ENCODE results near the gene IFNE.

IFNE gene

DNA sequence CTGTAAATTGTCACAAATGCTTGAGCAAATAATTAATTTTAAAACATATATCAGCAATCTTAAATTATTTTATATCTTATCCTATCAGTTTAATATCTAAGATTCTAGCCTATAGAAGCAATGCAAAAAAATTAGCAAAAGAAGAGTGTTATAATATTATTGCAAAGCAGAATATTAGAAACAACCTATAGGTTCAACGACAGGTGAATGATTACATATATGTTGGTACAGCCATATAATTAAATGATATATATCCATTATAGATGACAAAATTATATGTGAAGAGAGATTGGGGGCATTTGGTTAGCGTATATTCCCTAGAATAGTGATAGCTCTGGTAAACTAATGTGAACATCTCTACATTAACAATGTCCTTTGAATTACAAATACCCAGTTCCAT is at the start of gene IFNE:
Gene IFNE, minus strand, starts transcription at position 101 of the 400 bp plus-strand sequence. CDS start 619 bp downstream, outside the sequence.
- DNase-seq: no peak

DNA sequence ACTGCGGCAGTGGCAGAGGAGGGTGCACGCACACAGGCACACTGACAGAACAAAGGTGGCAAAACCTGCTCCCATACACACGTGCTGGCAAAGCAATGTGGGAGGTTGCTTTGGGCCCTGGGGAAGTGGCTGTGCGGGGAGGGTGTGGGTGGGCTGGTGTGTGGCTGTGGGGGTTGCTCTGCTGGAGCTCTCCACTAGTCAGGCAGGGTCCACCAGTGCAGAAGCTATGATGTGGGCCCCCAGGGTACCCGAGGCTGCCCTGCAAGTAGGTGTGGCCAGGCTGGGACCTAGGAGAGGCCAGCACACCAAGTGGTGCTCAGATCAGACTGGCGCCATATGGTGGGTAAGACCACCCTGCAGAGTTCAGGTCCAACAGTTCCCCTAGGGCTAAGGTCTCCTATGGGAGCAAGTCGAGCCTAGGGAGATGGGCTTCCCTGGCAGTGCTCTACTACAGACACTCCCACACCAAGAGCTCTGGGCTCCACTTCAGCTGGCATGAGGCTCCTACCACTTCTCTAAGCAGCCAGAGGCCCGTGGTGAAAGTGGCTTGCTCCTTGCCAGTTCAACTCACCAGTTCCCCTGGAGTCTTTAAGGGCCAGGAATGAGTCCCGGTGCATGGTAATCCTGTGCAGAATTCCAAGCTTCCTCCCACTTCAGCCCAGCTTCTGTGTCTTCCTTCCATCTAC is 46.2 kb upstream of the IFNE start:
- no peak for DNase-seq

DNA sequence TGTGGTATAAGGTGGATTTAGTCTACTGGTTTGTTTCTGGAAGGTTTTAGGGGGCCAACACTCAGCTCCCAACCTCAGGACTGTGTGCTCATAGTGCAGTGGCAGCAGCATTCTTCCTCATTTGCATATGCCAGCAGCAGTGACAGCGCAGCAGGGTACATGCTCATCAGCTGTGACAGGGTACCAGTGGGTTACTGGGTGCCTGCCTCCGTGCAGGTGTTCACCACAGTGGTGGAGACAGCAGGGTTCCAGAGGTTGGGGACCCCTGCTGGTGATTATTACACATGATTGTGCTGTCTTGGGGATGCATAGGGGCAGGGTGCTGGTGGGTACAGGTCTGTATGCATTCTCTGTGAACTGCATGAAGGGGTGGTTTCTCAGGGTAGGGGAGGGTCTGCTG is 45.5 kb upstream of the IFNE start:
- DNase-seq: no peak

GRCh38 chr9:21525174-21525573 is 43.1 kb upstream of the IFNE start:
- no peak for DNase-seq

DNA sequence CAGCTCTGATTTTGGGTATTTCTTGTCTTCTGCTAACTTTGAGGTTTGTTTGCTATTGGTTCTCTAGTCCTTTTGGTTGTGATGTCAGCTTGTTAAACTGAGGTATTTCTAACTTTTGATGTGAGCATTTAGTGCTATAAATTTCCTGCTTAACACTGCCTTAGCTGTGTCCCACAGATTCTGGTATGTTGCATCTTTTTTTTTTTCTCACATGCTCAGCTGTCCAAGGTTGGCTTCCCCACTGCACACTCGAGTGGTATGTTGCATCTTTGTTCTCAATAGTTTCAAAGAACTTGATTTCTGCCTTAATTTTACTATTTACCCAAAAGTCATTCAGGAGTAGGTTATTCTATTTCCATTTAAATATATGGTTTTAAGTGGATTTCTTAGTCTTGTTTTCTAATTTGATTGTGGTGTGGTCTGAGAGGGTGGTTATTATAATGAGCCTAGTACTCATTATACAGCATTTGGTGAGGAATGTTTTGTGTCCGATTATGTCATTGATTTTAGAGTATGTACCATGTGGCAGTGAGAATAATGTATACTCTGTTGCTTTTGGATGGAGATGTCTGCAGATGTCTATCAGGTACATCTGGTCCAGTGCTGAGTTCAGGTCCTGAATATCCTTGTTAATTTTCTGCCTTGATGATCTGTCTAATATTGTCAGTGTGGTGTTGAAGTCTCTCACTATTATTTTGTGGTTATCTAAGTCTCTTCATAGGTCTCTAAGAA is 42.2 kb upstream of the IFNE start:
- no peak for DNase-seq

DNA sequence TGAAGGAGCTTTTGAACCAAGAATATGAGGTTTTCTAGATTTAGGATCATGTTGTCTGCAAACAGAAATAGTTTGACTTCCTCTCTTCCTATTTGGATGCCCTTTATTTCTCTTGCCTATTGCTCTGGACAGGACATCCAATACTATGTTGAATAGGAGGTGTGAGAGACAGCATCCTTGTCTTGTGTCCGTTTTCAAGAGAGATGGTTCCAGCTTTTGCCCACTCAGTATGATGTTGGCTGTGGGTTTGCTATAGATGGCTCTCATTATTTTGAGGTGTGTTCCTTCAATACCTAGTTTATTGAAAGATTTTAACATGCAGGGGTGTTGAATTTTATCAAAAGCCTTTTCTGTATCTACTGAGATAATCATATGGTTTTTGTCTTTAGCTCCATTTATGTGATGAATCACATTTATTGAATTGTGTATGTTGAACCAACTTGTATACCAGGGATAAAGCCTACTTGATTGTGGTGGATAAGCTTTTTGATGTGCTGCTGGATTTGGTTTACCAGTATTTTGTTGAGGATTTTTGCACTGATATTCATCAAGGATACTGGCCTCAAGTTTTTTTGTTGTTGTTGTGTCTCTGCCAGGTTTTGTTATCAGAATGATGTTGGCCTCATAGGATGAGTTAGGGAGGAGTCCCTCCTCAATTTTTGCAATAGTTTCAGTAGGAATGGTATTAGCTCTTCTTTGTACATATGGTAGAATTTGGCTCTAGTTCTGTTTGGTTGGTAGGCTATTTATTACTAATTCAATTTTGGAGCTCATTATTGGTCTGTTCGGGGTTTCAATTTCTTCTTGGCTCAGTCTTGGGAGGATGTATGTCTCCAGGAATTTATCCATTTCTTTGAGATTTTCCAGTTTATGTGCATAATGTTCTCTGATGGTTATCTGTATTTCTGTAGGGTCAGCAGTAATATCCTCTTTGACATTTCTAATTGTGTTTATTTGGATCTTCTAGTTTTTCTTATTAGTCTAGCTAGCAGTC is 41.2 kb upstream of the IFNE start:
- DNase-seq: no peak

DNA sequence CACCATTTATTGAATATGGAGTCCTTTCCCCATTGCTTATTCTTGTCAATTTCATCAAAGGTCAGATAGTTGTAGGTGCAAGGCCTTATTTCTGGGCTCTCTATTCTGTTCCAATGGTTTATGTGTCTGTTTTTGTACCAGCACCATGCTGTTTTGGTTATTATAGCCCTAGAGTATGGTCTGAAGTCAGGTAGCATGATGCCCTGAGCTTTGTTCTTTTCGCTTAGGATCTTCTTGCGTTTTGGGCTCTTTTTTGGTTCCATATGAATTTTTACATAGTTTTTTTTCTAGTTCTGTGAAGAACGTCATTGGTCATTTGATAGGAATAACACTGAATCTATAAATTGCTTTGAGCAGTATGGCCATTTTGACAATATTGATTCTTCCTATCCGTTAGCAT is 40.2 kb upstream of the IFNE start:
- DNase-seq: no peak

DNA sequence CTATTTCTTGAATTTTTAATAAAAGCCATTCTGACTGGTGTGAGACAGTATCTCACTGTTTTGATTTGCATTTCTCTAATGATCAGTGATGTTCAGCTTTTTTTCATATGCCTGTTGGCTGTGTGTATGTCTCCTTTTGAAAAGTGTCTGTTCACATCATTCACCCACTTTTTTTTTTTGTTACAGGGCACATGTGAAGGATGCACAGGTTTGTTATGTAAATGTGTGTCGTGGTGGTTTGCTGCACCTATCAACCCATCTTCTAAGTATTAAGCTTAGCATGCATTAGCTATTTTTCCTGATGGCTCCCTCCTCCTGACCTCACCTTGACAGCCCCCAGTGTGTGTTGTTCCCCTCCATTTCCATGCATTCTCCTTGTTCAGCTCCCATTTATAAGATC is 39.3 kb upstream of the IFNE start:
- no peak for DNase-seq

DNA sequence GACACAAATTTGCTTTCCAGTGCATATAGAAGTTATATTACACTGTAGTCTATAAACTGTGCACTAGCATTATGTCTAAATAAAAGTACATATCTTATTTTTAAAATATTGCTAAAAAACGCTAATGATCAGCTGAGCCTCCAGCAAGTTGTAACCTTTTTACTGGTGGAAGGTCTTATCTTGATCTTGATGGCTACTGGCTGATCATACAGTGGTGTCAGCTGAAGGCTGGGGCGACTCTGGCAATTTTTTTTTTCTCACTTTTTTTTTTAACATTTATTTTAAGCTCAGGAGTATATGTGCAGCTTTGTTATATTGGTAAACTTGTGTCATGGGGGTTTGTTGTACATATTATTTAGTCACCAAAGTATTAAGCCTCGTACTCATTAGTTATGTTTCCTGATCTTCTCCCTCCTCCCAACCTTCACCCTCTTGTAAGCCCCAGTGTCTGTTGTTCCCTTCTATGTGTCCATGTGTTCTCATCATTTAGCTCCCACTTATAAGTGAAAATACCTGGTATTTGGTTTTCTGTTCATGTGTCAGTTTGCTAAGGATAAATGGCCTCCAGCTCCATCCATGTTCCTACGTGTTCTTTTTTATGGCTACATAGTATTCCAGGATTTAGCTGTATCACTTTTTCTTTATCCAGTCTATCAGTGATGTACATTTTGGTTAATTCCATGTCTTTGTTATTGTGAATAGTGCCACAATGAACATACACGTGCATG is 38.6 kb upstream of the IFNE start:
- DNase-seq: no peak

- no peak for DNase-seq
Measured at GRCh38 chr9:21519855-21520434, 37.8 kb upstream of the IFNE start.

GRCh38 chr9:21516796-21517195 is 34.7 kb upstream of the IFNE start:
- DNase-seq: no peak

DNA sequence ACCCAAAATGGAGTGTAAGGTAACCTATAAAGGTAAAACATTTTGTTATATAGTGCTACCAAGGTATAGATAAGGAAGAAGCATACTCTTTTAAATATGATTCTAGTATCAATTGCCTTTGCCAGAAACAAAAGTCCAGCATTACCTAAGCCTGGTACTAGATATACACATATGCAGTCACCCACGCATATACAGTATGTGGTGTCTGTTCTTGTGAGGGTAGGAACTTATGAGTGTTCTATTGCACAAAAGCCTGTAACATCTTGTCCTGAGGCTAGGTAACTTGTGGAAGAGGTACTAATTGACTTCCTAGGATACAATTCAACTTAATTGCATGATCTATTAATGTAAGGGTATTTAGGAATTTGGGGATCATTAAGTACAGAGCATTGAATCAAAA is 31.3 kb upstream of the IFNE start:
- no peak for DNase-seq

GRCh38 chr9:21510806-21511205 is 28.7 kb upstream of the IFNE start:
- no peak for DNase-seq

DNA sequence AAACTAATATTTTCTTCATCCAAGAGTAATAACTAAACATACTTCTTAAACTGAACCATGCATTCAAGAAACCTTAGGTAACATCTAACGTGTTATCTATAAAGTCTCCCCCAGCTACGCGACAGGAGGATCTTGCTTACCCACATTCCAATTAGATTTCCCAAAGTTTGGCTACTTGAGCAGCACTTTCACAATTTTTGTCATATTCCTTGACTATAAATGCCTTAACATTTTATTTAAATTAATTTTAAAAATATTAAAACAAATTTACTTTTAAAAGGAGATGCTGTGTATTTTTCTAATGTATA is 25.3 kb upstream of the IFNE start:
- DNase-seq: no peak

DNA sequence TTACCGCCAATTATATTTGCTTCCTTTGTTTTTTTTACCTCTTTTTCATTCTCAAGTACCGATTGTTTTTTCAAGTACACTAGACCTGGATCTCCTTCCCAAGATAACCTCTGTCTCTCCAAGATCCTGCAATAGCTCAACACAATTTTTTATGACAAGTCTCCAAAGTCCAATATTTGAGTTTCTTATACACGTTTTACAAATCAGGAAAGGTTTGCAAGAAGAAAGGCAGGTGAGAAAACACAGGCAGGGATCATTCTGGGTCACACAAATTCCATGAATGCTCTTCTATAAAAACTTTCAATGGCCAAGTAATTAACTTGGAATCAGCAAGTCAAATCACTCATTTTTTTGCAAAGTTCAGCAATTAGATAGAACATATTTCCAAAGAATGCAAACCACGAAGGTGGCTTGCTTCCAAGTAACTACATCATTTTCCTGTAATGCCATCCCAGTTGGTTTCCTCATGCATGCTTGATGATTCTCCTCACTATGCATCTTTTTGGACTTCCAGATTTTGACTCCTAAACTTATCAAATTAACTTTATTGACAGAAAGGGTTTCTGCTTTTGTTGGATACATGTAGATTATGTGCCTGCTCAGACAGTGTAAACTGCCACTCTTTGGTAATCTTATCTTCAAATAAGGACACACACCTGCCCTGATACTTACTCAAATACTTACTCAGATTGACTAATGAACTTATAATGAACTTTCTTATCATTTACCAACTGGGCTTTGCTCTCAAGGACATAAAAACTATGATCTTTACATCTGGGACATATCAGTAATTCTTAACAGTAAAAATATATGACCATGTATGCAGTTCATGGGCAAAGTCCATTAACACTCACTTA is 24.7 kb upstream of the IFNE start:
- no peak for DNase-seq

GRCh38 chr9:21505425-21506179 is 23.5 kb upstream of the IFNE start:
- no peak for DNase-seq

DNA sequence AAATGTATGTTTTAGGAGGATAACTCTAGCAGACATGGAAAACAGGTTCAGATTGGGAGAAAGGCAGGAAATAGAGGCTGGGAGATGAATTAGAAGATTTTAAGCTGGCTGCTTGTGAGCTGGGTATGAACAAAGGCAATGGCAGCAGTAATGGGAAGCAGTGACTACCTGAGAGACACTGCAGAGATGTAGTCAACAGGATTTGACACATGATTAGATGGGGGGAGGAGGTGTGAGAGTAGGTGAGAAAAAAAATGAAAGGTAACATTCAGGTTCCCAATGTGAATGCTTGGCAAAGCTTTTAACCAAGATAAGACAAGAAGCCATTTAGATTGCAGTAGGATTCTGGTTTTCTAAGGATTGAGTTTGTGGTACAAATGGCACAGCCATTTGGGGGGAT is 22.8 kb upstream of the IFNE start:
- no peak for DNase-seq

DNA sequence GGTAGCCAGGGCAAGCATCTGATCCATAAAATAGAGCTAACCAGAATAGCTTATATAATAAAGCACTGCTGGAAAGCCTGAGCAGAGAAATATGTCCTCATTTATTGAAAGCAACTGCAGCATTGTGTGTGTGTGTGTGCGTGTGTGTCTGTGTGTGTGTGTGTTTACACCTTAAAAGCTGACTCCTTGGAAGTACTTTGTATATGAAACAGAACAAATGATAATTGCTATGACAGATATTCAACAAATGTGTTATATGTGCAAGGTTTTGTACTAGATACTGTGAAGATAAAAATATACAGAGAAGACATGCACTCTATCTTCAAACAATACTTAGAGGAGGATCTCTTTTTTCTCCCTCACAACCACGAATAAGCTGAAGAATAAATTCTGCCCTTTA is 22.0 kb upstream of the IFNE start:
- DNase-seq: no peak

GRCh38 chr9:21502586-21502985 is 20.5 kb upstream of the IFNE start:
- DNase-seq: no peak

DNA sequence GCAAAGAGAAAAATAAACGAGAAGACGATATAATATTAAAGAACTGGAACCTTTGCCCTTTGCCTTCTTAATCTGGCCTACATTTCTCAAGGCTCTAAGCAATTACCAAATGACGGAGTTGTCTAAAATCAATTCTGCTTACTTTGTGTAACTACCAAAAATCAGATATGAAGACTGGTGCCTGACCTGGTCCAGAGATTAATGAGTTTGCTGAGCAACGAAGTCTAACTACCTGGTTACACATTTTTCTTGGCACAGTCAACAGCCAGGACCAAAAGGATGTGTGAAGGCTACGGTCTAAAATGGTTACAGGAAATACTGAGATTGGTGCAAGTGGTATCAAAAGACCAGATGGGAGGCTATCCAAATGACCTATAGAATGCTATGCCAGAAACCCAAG is 17.8 kb upstream of the IFNE start:
- DNase-seq: no peak

DNA sequence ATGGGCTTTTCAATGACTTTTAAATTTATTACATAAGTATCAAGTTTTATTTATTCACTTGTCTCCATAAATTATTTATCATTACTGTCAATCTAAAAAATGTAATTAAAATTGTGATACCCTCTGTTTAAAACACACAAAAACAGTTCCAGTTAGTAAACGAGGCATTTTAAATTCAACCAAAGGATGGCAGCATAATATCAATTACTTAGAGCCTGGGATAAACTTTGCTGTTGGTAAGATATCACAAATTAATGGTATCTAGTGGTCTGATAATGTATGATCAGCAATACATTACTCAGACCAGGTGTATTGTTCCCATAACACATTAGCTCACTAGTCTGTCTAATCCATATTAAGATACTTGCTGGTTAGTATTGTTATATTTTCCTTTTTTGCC is 9.6 kb upstream of the IFNE start:
- DNase-seq: no peak
